Smooth muscle cell (in vitro differentiated cells): ENCODE measurements around the gene AMBRA1. TPM values are rescaled to one million over a fixed set of nuclear protein-coding genes. Genes with fewer than 3 reads are reported as not detected.

Experiments
- DNase-seq: peaks from one replicate; lab custom pipeline; 2025; ENCODE audit not compliant: unreplicated experiment; lab: John Stamatoyannopoulos, UW
- H2AFZ ChIP-seq: fragments of 200-600 bp; sonication (generic); 2 replicates; pipeline ENCODE4 v1.6.0; 2016; ENCODE audit warnings: antibody characterized with exemption, low read depth, mild to moderate bottlenecking
- H3F3A ChIP-seq: fragments of 200-600 bp; sonication (generic); 2 replicates; pipeline ENCODE4 v1.6.0; 2017; ENCODE audit warnings: antibody characterized with exemption, low read depth
- H3K27ac ChIP-seq: fragments of 200-600 bp; sonication (generic); 2 replicates; pipeline ENCODE4 v1.5.1; 2016; ENCODE audit warnings: low read depth, mild to moderate bottlenecking
- H3K27me3 ChIP-seq: fragments of 200-600 bp; sonication (generic); 2 replicates; pipeline ENCODE4 v1.6.1; 2016; ENCODE audit warnings: low read depth, mild to moderate bottlenecking
- H3K36me3 ChIP-seq: fragments of 200-600 bp; sonication (generic); 2 replicates; pipeline ENCODE4 v1.5.1; 2016; ENCODE audit warnings: low read depth
- H3K4me1 ChIP-seq: fragments of 200-600 bp; sonication (generic); 2 replicates; pipeline ENCODE4 v1.5.1; 2016; ENCODE audit warnings: low read depth
- H3K4me2 ChIP-seq: fragments of 200-600 bp; sonication (generic); 2 replicates; pipeline ENCODE4 v1.6.0; 2016; ENCODE audit warnings: mild to moderate bottlenecking
- H3K4me3 ChIP-seq: fragments of 200-600 bp; sonication (generic); 2 replicates; pipeline ENCODE4 v1.5.1; 2016; ENCODE audit warnings: mild to moderate bottlenecking
- H3K79me2 ChIP-seq: fragments of 200-600 bp; sonication (generic); 2 replicates; pipeline ENCODE4 v1.6.0; 2016; ENCODE audit warnings: low read depth, mild to moderate bottlenecking
- H3K9ac ChIP-seq: fragments of 200-600 bp; sonication (generic); 2 replicates; pipeline ENCODE4 v1.6.0; 2016; ENCODE audit warnings: low read depth
- H3K9me3 ChIP-seq: fragments of 200-600 bp; sonication (generic); replicated peaks from 2 replicates; pipeline ENCODE4 v1.5.1; 2016; ENCODE audit warnings: low read depth
- H4K20me1 ChIP-seq: fragments of 200-600 bp; sonication (generic); 2 replicates; pipeline ENCODE4 v1.6.0; 2016; ENCODE audit warnings: low read depth
- CTCF ChIP-seq: fragments of 200-600 bp; sonication (generic); IDR thresholded peaks from 2 replicates; pipeline ENCODE4 v1.5.1; 2017; ENCODE audit warnings: borderline replicate concordance, mild to moderate bottlenecking, antibody characterized with exemption; ENCODE audit not compliant: insufficient read depth, poor library complexity, severe bottlenecking
- WGBS: methylation state at CpG from one replicate; pipeline ENCODE4 v1.1.7; 2016; ENCODE audit warnings: low lambda C conversion rate; 5-methylcytosine and 5-hydroxymethylcytosine counted together
- polyA plus RNA-seq: library from polyadenylated mRNA; unstranded; fragments of >200 nt; fragmentation: Nextera tagmentation; extraction: Ambion mirVana; gene quantifications from 2 replicates; pipeline ENCODE4 v1.2.1, GENCODE V29; 2016
- total RNA-seq: library from RNA; depleted of rRNA; stranded (reverse); fragments of >200 nt; gene quantifications from 2 replicates; pipeline ENCODE4 v1.2.3, GENCODE V29; 2014

AMBRA1 gene
- total and polyA plus RNA-seq, 2 experiments from 2014 or later = 10.3 to 38.3 TPM

DNA sequence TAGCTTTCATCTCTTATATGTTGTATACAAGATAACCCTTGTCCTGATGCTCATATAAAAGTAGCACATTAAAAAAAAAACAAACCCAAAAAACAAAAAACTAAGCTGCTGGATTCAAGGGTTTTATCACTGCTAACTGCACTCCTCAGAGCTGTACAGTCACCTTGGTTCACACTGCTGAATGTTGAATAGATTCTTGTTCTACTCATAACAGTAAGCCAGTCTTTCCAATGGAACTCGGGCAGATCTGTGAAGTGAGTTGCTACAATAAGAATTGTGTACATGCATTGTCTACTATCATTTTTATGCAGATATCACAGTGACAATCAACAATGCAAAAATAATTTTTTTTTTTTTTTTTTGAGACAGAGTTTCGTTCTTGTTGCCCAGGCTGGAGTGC, 18.5 kb upstream of the AMBRA1 start:
- H3K27me3 ChIP-seq = no peaks in the 10 kb centered on the region
- H3F3A ChIP-seq = no peaks in the 10 kb centered on the region
- H3K4me2 ChIP-seq = no peak overlapping the region
- 95% methylated on average over 2 of the region's 2 CpGs for WGBS
- no peak for TF ChIP-seq CTCF
- H3K9me3 ChIP-seq = no peaks in the 10 kb centered on the region
- H3K4me3 ChIP-seq = no peak overlapping the region
- DNase-seq = no peak
- H3K9ac ChIP-seq = no peak overlapping the region
- H3K36me3 ChIP-seq = no peaks in the 10 kb centered on the region
- H3K4me1 ChIP-seq = peaks cover 6% of the 10 kb centered on the region
- no peaks in the 10 kb centered on the region for H4K20me1 ChIP-seq
- no peak overlapping the region for H2AFZ ChIP-seq
- H3K27ac ChIP-seq = no peak overlapping the region
- H3K79me2 ChIP-seq = no peaks in the 10 kb centered on the region

DNA sequence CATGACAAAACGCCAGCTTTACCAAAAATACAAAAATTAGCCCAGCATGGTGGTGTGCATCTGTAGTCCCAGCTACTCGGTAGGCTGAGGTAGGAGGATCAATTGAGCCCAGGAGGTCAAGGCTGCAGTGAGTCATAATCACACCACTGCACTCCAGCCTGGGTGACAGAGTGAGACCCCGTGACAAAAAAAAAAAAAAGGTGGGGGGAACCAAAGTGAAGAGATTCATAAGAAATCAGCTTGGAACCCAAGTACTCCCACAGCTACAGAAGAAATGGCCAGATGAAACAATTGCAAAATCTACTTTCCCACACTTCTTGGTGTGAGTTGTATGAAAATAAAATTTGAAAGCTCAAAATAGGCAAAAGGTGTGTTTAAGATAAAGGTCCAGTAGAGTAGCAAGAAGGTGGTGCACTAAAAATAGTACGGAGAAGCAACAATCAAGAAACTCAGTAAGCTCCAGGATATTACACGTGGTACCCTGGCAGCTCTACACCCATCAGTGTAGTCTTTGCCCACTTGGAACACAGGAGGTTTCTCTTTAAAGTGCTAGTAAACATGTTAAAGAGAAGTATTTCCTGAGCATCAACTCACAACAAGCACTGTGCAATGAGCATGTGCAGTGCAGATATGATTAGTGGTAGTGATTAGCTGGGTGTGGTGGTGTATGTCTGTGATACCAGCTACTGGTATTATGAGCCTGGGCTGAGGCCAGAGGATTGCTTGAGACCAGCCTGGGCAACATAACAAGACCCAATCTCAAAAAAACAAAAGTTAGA, 17.9 kb upstream of the AMBRA1 start:
- H3K4me2 ChIP-seq = no peak overlapping the region
- no peak for DNase-seq
- H3K79me2 ChIP-seq = no peaks in the 10 kb centered on the region
- H3K4me3 ChIP-seq = no peak overlapping the region
- TF ChIP-seq CTCF = no peak
- no peak overlapping the region for H2AFZ ChIP-seq
- no peaks in the 10 kb centered on the region for H3K36me3 ChIP-seq
- peaks cover 6% of the 10 kb centered on the region for H3K4me1 ChIP-seq
- H3K9me3 ChIP-seq = no peaks in the 10 kb centered on the region
- H3K9ac ChIP-seq = no peak overlapping the region
- H3K27ac ChIP-seq = no peak overlapping the region
- no peaks in the 10 kb centered on the region for H3F3A ChIP-seq
- H4K20me1 ChIP-seq = no peaks in the 10 kb centered on the region
- WGBS = 86% methylated on average over 5 of the region's 5 CpGs
- H3K27me3 ChIP-seq = no peaks in the 10 kb centered on the region

- Histone ChIP-seq H3F3A (no peaks in the 10 kb centered on the region), H3K79me2 (no peaks in the 10 kb centered on the region), H3K27ac (no peak overlapping the region), H3K9me3 (no peaks in the 10 kb centered on the region), H4K20me1 (no peaks in the 10 kb centered on the region), H2AFZ (no peak overlapping the region), H3K4me2 (no peak overlapping the region), H3K9ac (no peak overlapping the region), H3K36me3 (no peaks in the 10 kb centered on the region), H3K27me3 (no peaks in the 10 kb centered on the region), H3K4me3 (no peak overlapping the region), H3K4me1 (no peaks in the 10 kb centered on the region)
- TF ChIP-seq CTCF = no peak
- DNase-seq = no peak
- WGBS = 99% methylated on average over 6 of the region's 6 CpGs
Measured at GRCh38 chr11:46609386-46609785, 15.6 kb upstream of the AMBRA1 start.

- Histone ChIP-seq H3K79me2 (no peaks in the 10 kb centered on the region), H3K4me1 (no peaks in the 10 kb centered on the region), H2AFZ (no peak overlapping the region), H3K9me3 (no peaks in the 10 kb centered on the region), H4K20me1 (no peaks in the 10 kb centered on the region), H3K4me2 (no peak overlapping the region), H3K27me3 (no peaks in the 10 kb centered on the region), H3K36me3 (peaks cover 2% of the 10 kb centered on the region), H3K4me3 (no peak overlapping the region), H3F3A (no peaks in the 10 kb centered on the region), H3K9ac (no peak overlapping the region), H3K27ac (no peak overlapping the region)
- WGBS = 89% methylated on average over 1 of the region's 1 CpG
- TF ChIP-seq CTCF = no peak
- no peak for DNase-seq
Measured at GRCh38 chr11:46607516-46607915, 13.7 kb upstream of the AMBRA1 start.
